ENCODE measurements around the gene UBAP1.
"Not testable (repeated sequence)": the region's sequence is repeated elsewhere in the genome, so short reads cannot be mapped to it uniquely, and the experiment has no call there.

UBAP1 gene

DNA sequence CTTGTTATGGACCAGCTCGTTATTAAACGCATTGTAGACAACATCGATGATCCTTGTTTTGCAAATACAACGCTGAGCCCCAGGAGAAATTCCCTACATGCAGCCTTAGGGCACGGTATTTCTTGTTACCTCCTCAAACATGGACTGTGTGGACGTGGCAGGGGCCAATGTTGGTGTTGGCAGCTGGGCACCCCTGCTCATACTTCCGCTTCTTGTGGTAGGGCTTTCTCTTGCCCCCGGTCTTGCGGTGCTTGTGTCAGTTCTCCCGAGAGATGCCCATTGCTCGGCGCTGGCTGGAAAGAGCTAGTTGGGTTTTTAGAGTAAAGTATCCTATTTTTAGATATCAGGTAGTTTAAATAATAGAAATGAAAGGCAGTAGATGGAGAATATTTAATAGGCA lies 45.5 kb downstream of the UBAP1 start:
- no peak for DNase-seq (ENCODE audit: low spot score)

DNA sequence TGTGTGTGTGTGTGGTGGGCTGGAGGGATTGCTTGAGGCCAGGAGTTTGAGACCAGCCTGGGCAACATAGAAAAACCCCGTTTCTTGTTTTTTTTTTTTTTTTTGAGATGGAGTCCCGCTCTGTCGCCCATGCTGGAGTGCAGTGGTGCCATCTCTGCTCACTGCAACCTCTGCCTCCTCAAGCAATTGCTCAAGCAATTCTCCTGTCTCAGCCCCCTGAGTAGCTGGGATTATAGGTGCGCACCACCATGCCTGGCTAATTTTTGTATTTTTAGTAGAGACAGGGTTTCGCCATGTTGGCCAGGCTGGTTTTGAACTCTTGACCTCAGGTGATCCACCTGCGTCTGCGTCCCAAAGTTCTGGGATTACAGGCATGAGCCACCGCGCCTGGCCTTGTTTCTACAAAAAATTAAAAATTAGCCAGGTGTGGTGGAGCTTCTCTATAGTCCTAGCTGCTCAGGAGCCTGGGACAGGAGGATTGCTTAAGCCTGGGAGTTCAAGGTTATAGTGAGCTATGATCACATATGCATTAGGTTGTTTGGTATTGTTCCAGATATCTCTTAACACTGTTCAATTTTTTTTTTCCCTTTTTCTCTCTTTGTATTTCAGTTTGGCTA lies 47.4 kb downstream of the UBAP1 start:
- DNase-seq (ENCODE audit: low spot score): not testable (repeated sequence)

DNA sequence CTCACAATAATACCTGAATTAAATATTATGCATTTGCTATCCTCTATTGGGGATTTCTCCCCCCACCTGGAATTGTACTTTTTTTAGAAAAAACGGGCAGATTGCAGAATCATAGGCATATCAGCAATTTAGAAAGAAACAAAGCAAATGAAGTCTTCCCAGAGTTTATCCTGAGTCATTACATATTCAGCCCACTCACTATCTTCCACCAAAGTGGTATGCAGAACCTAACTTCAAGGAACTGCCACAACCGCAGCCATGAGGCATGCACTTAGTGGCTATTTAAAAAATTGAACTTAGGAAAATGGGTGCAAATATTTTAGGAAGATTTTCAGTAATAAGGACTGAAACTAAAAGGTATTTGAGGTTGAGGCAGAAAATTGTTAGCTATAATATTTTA lies 48.6 kb downstream of the UBAP1 start:
- DNase-seq (ENCODE audit: low spot score): no peak

DNA sequence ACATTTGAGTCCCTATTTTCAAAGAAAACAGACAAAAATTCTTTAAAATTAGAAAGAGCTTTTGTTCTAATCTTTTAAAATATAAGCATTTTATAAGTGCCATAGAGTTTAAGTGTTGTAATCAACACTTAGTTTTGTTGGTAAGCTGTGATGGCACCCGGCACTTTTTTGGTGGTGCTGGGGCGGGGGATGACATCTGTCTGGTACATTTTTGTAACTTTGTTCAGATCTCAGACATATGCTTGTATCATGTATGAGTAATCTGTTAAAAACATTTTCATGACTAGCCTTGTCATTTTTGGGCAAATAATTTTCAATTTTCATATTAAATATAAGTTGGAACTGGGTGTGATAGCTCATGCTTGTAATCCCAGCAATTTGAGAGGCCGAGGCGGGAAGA lies 51.7 kb downstream of the UBAP1 start:
- no peak for DNase-seq (ENCODE audit: low spot score)

DNA sequence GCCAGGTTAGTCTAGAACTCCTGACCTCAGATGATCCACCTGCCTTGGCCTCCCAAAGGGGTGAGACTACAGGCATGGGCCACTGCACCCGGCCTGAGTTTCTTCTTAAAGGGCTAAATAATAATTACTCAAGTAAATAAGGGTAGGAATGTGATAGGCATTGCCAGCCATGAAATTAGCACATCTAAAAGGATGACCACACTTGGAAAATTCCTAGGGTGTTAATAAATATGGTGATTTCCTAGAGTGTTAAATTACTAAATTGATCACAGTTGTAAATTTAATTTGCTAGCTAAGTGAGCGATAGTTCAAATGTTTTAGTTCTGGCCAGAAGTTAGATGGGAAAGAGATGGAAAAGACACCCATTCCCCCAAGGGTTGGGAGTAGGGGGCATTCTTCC lies 53.4 kb downstream of the UBAP1 start:
- no peak for DNase-seq (ENCODE audit: low spot score)

DNA sequence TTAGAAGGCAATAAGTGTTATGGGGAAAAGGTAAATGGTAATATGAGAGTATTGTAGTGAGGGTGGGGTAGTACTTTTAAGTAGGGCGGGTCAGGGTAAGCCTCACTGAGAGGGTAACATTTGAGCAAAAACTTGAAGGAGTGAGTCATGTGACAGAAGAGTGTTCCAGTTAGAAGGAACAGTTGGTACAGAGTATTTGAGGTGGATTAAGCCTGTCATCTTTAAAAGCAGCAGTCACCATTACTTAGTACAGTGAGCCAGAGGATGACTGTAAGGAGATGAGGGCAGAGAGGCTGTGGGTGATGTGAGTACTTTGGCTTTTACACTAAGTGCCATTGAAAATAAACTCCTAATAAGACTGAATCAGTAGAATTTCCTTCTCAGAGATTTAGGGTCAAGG lies 54.8 kb downstream of the UBAP1 start:
- no peak for DNase-seq (ENCODE audit: low spot score)

DNA sequence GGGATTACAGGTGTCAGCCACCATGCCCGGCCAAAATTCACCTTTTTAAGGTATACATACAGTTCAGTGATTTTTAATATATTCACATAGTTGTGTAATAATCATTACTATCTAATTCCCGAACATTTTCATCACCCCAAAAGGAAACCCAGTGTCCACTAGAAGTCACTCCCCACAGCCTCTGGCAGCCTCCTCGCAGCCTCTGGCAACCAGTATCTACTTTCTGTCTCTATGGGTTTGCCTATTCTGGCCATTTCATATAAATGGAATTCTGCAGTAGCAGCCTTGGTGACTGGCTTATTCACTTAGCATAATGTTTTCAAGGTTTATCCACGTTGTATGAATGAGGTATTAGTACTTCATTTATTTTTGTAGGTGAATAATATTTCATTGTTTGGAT lies 59.0 kb downstream of the UBAP1 start:
- no peak for DNase-seq (ENCODE audit: low spot score)

DNA sequence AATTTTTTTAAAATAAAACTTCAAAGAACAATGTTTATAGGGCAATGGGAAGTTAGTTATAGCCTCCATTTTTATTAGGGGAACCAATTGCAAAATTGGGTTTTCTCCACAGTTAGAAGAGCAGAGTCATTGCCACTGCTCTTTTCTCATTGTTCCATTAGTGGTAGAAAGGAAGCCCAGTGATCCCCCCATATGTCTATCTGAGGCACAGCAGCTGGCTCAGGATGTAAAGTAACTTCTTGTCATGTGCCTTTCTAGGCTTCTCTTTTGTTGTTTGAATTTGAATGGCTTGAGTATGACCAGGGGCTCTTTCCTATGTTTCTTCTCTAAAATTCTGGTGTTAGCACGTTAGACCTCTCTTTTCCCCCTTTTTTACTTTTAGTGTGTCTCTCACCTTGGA lies 61.2 kb downstream of the UBAP1 start:
- no peak for DNase-seq (ENCODE audit: low spot score)

DNA sequence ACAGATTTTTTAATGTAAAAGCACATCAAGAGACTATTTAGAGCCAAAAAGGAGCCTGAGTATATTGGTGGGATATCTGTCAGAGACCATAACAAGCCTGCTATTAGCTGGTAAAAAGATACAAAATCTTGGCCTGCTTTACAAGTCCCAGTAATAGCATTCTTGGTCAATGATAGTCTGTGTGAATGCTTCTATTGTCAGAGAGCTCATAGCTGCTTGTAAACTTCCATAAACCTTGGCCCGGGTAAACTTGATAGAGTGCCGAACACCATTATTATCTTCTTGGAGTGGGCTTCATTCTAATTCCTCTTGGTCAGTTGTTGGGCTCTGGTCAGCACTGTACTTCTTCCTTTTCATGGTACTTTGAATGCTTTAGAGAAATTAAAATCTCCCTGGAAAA lies 64.0 kb downstream of the UBAP1 start:
- no peak for DNase-seq (ENCODE audit: low spot score)

DNA sequence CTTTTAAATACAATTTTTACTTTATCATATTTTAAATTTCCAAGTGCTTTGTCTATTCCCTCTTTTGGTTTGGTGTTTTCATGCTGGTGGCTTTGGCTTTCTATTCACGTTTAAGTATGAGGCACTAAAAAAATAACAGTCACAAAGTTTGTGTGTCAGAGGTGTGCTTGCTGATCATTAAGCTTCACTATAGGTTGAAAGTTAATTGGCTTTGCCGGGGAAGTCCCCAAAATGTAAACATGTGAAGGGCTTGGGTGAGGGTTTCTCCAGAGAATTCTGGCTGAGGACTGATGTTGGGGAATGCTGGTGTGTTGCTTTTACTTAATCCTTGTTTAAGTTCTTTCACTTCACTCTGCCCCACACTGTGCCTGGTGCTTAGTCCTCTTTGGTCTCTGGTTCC lies 66.4 kb downstream of the UBAP1 start:
- DNase-seq (ENCODE audit: low spot score): not testable (repeated sequence)

DNA sequence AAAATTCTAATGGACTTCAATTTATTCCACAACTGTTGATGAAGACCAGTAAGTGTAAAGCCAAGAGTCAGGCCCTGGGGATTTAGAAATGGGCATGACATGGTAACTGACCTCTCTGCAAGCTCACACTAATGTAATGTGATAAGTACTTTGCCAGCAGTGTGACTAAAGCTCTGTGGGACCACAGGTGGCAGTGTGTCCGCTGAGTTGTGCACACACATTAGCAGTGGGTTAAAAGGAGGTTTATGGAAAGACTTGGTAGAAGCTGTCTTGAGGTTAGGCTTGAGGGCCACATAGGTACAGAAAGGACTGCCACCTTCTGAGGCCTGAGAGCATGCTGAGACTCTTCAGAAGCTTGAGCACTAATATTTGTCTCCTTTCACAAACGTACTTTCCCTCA lies 67.6 kb downstream of the UBAP1 start:
- no peak for DNase-seq (ENCODE audit: low spot score)

DNA sequence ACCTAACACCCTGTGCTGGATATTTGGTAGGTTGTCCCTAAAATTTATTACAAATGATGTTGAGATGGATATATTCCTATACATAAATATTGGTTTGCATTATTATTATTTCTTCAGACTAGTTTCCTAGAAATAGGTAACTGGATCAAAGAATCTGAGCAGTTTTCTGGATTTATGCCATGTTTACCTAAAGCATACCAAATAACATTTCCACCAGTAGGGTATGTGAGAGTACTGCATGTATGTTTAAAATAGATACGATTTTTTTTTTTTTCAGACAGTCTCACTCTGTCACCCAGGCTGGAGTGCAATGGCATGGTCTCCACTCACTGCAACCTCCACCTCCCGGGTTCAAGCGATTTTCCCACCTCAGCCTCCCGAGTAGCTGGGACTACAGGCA lies 68.9 kb downstream of the UBAP1 start:
- DNase-seq (ENCODE audit: low spot score): not testable (repeated sequence)

DNA sequence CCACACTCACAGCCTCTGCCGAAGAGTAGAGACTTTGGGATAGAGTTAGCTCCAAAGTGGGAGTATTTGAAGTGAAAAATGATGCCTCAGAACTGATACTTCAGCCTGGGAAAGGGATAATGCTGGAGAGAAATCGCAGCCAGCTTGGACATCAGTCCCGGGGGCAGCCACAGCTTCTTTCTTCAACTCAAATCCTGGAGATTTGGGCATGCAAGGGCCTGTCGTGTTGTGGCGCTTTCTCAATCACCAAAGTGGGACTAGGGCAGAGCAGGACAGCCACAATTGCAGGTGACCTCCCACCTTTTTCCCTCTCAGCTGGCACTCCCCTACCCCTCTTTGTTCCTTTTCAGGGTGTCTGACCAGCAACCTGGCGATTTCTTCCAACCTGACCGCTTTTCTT lies 70.4 kb downstream of the UBAP1 start:
- no peak for DNase-seq (ENCODE audit: low spot score)

DNA sequence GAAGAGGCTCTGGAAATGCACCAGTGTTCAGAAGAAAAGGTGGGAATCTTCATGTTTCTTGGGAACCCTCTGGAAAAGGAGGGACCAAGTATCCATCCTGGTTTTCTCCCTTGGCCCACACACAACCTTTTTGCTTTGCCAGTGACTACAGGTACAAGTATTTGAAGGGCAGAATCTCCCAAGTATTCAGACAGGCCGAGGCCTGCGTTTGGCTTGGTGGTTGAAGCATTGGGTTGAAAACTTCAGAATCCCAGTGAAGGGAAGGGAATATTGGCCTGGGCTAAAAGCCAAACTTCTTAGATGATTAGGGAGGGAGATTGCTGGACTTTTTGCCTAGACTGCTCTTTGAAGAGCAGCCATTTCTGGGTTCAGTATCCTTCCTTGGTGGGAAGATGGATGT lies 71.9 kb downstream of the UBAP1 start:
- DNase-seq (ENCODE audit: low spot score): no peak

DNA sequence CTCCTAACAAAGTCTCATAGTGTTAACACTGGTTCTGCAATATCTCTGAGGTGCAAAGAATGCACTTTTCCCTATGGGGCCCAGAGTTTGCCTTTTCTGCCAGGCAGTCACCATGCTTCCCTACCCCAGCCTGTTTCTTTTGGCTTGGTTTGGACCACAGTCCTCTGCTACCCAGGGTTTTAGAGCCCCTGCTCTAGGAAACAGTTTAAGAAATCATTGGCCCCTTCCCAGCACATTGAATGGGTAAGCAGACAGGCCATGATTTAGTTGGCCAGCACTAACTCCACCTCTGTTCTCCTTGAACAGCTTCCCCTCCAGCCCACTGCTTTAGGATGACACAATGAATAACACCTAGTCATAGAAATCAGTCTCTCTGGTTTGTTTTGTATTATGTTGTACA lies 73.2 kb downstream of the UBAP1 start:
- no peak for DNase-seq (ENCODE audit: low spot score)

DNA sequence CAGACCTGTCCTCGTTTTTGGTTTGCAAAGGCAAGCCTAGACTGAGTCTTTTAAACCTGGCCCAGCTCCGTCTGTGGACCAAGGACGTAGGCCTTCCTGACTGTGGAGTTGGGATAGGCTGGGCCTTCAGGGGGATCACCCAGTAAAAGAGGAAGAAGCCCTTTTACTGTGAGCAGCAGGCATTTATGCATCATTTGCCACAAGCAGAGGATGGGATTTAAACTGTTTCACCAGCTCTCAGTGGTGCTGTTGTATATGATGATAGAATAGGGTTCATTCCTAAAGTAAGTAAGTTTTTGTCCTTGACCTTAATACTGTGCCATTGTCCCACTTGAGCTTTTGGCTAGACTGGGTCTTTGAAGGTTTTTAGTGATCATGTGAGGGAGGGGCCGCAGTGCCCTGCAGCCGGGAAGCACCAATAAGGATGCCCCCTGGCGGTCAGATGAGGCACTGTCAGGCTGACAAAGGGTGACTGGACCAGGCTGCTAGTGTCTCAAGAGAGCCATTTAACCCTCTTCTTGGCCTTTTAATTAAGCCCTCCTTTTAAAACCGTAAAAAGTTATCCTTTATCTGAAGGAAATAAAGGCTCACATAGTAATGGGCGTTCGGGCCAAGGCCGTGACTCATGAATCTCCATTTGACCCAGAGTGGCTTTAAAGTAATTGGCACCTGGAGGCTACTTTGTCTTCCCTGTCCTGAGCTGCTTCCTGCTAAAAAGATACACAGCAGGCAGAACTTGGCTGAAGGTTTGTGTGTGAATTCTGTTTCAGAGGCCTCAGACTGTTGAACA lies 74.0 kb downstream of the UBAP1 start:
- peak; percentile 45 for DNase-seq (ENCODE audit: low spot score)

DNA sequence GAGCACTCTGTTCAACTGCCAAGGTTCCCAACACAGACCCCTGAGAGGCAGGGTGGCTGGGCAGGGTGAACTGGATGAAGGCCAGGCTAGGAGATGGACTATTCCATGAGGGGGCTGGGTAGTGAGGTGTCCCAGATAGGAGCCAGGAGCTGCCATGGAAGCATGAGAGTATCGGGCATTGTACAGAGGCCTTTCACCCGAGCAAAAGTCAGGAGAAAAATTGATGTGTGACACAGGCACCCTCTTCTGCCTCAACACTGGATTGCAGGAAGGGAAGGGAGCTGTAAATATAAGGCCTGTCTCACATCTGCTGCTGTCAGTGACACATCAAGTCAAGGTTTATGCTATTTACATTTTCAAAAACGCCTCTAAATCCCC lies 74.6 kb downstream of the UBAP1 start:
- no peak for DNase-seq (ENCODE audit: low spot score)

DNA sequence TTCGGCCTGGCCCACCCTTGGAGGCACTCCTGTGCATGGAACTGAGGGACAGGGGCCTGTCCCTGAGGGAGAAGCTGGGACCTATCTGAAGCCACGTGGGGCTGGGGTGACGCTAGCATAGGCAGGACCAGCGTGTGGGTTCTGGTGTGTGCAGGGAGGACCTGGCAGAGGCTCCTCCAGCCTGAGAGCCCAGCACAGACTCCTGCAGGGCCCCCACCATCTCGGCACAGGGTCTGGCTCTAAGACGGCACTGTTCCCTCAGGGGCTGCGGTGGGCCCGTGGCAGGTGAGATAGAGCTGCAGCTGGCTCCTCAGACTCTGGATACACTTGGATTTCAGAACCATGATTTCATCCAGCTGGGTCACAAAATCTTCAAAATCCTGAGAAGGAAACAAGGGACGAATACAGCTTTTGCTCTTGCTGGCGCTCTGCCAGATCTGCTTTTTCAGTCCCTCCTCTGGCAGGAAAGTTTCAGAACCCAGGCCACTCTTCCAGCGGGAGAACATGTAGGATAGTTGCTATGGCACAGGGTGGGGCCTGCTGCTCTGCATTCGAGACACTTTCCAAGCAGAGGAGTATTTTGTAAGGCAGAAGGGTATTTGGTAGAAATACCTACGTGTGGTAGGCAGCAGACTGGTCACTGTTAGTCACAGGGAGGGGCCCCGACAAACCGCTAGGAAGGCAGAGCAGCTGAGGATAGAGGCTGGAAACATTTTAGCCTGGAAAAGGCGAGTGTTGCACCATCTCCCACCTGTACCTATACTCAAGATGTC lies 75.5 kb downstream of the UBAP1 start:
- DNase-seq (ENCODE audit: low spot score): no peak

DNA sequence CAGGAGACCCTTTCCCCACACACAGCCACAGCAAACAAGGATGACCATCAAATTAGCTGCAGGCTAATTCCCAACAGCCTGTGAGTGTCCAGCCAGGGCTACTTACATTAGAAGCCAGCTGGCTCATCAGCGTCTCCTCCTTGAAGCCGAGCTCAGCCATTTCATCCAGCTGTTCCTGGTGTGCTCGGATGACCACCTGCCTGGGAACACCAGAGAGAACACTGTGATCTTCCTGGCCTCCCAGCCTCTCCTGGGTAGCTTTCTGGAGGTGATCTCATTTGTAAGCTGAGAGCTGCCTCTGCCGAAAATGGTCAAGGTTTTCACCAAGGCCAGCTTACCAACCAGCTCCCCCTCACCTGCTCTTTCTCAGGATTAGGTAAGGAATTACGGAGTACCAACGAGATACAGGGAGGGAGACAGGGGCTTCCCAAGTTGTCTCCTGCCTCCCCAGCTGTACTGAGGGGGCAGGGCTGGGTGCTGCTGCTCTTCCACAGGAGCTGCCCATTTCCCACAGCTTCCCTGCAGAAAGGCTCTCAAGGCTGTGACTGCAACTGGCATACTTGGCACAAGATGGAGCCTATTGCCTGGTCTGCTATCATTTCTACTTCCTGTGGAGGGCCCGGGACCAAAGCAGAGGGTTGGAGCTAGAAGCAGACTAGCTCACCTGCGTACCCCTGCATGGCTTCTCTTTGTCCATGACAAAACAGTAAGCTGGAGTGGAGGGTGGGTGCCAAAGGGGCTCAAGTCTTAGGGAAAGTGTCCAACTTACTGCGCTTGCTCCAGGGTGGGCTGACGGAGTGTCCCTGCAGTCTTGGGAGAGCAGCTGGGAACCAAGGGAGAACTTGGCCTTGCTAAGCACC lies 76.4 kb downstream of the UBAP1 start:
- no peak for DNase-seq (ENCODE audit: low spot score)

DNA sequence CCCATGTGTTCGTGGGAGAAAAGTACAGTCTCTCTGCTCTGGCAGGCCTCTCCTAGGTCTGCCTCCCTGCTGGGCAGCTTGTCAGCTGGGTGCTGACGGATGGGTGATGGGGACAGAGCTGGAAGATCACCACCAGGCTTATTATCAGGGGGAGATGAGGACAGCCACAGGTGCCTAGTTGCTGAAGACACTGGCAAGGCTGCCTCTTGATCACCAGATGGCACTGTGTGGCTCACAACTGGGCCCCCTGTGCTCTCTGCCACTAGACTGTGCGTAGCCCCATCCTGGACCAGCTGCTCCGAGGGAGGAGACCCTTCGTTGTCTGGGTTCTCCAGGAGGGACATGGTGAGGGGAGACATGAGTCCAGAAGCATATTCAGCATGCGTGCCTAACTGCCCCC lies 77.3 kb downstream of the UBAP1 start:
- no peak for DNase-seq (ENCODE audit: low spot score)

DNA sequence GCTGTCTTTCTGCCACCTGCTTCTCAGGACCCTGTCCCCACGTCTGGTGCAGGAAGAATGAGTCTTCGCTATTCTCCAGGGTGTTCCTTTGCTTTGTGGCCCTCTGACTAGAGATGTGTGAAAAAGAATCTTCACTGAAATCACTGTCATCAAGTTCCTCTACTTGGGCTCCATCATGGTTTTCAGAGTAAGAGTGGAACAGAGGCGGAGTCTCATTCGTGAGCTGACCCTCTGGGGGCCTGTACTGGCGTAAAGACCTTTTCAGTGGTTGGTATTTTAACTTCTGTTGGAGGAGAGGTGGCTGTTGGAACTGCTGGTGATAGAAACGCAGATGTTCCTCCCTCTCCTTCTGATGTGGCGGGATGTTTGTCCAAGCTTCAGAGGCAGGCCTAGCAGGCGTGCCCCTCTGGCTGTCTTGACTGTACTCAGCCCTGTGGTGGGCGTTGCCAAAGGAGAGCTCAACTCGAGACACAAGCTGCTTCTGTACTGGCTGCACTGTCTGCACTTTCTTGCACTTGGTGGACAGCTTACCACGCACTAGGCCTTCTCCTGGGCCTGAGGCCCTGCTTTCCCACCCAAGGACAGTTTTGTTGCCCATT lies 78.2 kb downstream of the UBAP1 start:
- no peak for DNase-seq (ENCODE audit: low spot score)

DNA sequence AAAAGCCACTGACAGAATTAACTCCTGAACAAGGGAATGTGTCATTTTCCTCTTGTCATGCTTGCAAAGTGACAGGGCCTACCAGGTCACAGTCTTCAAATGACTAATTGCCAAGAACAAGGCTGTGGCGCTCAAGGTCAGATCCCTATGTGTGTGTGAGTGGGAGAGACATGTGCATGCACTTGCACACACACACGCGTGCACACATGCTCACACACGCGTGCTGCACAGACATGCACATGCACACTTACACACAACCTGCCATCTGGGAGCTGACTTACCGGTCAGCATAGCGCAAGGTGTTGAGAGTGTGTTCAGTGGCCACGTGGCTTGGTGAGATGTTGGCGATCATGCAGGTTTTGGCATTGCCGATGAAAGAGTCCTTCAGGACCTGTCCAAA lies 80.5 kb downstream of the UBAP1 start:
- no peak for DNase-seq (ENCODE audit: low spot score)

Data from SK-N-DZ (cell line).